HAP-1 (cell line): Measurements from ENCODE around the gene MAB21L4.
"Not testable (repeated sequence)": the region's sequence is repeated elsewhere in the genome, so short reads cannot be mapped to it uniquely, and the experiment has no call there.

Experiments
- DNase-seq, 2 experiments: peaks; one replicate each; pipeline ENCODE4 v3.0.0-alpha.2; 2016 to 2020; ENCODE audit warnings: low spot score in 2 of 2
- H3K27me3 ChIP-seq: fragments of 250-450 bp; sonication (Bioruptor Pico); 2 replicates; pipeline ENCODE4 v1.5.1; 2020; ENCODE audit warnings: low read depth, mild to moderate bottlenecking, moderate library complexity
- H3K36me3 ChIP-seq: fragments of 250-450 bp; sonication (Bioruptor Pico); replicated peaks from 2 replicates; pipeline ENCODE4 v1.5.1; 2020; ENCODE audit warnings: mild to moderate bottlenecking
- H3K4me1 ChIP-seq: fragments of 250-450 bp; sonication (Bioruptor Pico); 2 replicates; pipeline ENCODE4 v1.5.1; 2020; ENCODE audit warnings: mild to moderate bottlenecking
- H3K4me3 ChIP-seq: fragments of 250-450 bp; sonication (Bioruptor Pico); 2 replicates; pipeline ENCODE4 v1.5.1; 2020; ENCODE audit warnings: mild to moderate bottlenecking, moderate library complexity
- H3K9me3 ChIP-seq: fragments of 250-450 bp; sonication (Bioruptor Pico); 2 replicates; pipeline ENCODE4 v1.5.1; 2020; ENCODE audit warnings: mild to moderate bottlenecking, moderate library complexity
- in situ Hi-C: fragments of 300-500 bp; cut with MboI; formaldehyde crosslinking; loops from 3 replicates; pipeline ENCODE4 v1.14.3; 2020; ENCODE audit warnings: low sequenced_read_pairs, inconsistent platforms, mixed read lengths

Gene MAB21L4

DNA sequence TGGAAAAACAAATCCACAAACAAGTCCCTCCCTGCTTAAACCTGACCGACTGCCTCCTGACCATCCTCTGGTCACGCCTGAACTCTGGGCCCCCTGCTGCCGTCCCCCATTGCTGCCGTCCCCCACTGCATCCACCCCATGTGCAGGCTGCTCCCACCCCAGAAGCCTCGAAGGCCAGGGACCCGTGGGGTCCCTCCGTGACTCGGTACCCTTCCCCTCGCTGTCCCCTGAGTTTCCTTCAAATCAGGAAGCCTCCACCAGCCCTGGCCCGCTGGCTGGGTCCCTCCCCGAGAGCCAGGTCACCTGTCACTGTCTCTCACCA, 45.2 kb downstream of the MAB21L4 start:
- in situ Hi-C loops = loop anchor here (25.0 kb wide), 1 partner anchor 812 kb away; no protein-coding TSS in a partner anchor
- H3K4me1 ChIP-seq = peaks cover 16% of the 10 kb centered on the region
- H3K36me3 ChIP-seq = no peaks in the 10 kb centered on the region

DNA sequence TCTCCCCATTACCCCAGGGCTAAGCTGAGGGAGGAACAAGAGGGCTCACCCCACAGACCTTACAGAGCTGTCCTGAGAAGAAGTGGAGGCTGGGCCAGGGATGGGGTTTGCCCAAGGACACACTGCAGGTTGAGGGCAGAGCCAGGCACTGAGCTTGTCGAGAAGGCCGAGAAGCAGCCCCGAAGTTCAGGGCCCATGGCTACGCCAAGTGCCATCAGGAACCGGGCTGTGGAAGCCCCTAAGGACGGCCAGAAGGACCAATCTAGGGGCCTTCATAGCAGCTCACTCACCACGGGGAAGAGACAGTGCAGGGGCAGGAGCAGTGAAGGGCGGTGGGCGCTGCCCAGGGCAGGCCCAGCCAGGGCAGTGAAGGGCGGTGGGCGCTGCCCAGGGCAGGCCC, 45.9 kb downstream of the MAB21L4 start:
- Histone ChIP-seq H3K9me3 (peaks cover 22% of the 10 kb centered on the region), H3K27me3 (no peaks in the 10 kb centered on the region), H3K4me1 (peaks cover 16% of the 10 kb centered on the region), H3K4me3 (no peak overlapping the region), H3K36me3 (no peaks in the 10 kb centered on the region)
- in situ Hi-C loops = loop anchor here (25.0 kb wide), 1 partner anchor 812 kb away; no protein-coding TSS in a partner anchor
- DNase-seq = no peak

More for the DNA sequence above, 45.2 kb downstream of the MAB21L4 start:
- DNase-seq = no peak
- no peaks in the 10 kb centered on the region for H3K27me3 ChIP-seq
- H3K9me3 ChIP-seq = peaks cover 16% of the 10 kb centered on the region
- no peak overlapping the region for H3K4me3 ChIP-seq

DNA sequence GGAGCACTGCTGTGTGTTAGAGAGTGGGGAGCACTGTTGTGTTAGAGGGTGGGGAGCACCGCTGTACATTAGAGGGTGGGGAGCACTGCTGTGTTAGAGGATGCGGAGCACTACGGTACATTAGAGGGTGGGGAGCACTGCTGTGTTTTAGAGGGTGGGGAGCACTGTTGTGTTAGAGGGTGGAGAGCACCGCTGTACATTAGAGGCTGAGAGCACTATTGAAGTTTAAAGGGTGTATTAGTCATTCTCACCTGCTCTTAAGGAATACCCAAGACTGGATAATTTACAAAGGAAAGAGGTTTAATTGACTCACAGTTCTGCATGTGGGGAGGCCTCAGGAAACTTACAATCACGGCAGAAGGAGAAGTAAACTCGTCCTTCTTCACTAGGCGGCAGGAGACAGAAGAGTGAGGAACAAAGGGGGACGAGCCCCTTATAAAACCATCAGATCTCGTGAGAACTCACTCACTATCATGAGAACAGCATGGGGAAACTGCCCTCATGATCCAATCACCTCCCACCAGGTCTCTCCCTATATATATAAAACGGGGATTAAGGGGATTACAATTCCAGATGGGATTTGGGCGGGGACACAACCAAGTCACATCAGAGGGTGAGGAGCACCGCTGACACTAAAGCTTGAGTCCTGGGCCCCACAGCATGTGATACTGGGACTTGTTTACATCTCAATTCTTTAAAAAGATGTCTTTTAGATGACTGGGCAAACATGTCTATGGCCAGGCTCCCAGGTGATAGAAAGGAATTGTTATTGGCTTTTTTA, 46.9 kb downstream of the MAB21L4 start:
- in situ Hi-C loops = no loop called here

DNA sequence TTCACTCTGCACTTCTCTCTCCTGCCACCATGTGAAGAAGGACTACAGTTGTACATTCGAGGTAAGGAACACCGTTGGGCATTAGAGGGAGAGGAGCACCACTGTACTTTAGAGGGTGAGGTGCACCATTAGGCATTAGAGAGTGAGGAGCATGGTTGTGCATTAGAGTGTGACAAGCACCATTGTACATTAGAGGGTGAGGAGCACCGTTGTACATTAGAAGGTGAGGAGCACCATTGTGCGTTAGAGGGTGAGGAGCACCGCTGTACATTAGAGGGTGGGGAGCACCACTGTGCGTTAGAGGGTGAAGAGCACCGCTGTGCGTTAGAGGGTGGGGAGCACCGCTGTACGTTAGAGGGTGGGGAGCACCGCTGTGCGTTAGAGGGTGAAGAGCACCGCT, 48.1 kb downstream of the MAB21L4 start:
- Histone ChIP-seq H3K27me3 (no peaks in the 10 kb centered on the region), H3K36me3 (no peaks in the 10 kb centered on the region), H3K4me3 (no peak overlapping the region), H3K4me1 (peaks cover 25% of the 10 kb centered on the region), H3K9me3 (peaks cover 29% of the 10 kb centered on the region)
- no peak for DNase-seq
- in situ Hi-C loops = no loop called here

More for the DNA sequence above, 46.9 kb downstream of the MAB21L4 start:
- H3K36me3 ChIP-seq = no peaks in the 10 kb centered on the region
- H3K27me3 ChIP-seq = no peaks in the 10 kb centered on the region
- H3K4me1 ChIP-seq = peaks cover 18% of the 10 kb centered on the region
- DNase-seq = peak; percentile 17 to 43
- peaks cover 29% of the 10 kb centered on the region for H3K9me3 ChIP-seq
- no peak overlapping the region for H3K4me3 ChIP-seq

DNA sequence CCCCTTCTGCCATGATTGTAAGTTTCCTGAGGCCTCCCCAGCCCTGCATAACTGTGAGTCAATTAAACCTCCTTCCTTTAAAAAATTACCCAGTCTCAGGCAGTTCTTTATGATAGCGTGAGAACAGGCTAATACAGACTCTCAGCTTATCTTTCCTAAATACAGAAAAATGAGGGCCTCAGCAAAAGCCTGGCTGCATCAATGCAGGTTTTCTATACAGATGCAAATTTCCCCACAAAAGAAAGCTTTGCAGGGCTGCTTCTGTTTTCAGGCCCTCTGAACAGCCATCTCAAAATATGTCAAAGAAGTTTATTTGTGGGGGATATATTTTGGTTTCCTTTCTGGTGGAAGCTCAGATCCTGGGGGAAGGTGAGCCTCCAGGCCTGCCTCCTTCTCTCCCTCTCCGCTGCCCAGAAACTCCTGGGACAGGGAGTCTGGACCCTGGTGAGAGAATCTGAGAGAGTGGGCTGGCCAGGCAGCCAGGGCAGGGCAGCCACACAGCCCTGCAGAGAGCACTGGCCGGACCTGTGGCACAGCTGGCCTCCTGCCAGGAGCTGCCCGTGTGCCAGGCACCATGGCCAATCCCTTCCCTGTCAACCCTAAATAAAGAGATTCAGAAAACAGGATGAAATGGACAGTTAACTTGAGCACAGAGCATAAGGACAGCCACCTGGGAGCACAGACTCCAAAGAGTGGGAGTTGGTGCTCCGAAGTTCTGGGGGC, 48.9 kb downstream of the MAB21L4 start:
- H3K4me3 ChIP-seq = no peak overlapping the region
- H3K9me3 ChIP-seq = peaks cover 29% of the 10 kb centered on the region
- no peaks in the 10 kb centered on the region for H3K36me3 ChIP-seq
- peak; percentile 61 to 91 for DNase-seq
- peaks cover 25% of the 10 kb centered on the region for H3K4me1 ChIP-seq
- in situ Hi-C loops = no loop called here
- H3K27me3 ChIP-seq = no peaks in the 10 kb centered on the region

DNA sequence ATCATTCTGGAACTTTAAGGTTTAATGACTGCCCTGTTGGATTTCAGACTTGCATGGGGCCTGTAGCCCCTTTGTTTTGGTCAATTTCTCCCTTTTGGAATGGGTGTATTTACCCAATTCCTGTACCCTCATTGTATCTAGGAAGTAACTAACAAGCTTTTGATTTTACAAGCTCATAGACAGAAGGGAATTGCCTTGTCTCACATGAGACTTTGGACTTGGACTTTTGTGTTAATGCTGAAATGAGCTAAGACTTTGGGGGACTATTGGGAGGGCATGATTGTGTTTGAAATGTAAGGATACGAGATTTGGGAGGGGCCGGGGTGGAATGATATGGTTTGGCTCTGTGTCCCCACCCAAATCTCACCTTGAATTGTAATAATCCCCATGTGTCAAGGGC, 49.6 kb downstream of the MAB21L4 start:
- H3K27me3 ChIP-seq, in situ Hi-C loops, H3K36me3 ChIP-seq, H3K4me3 ChIP-seq, DNase-seq: not testable (repeated sequence)
- peaks cover 29% of the 10 kb centered on the region for H3K9me3 ChIP-seq
- H3K4me1 ChIP-seq = peaks cover 25% of the 10 kb centered on the region

DNA sequence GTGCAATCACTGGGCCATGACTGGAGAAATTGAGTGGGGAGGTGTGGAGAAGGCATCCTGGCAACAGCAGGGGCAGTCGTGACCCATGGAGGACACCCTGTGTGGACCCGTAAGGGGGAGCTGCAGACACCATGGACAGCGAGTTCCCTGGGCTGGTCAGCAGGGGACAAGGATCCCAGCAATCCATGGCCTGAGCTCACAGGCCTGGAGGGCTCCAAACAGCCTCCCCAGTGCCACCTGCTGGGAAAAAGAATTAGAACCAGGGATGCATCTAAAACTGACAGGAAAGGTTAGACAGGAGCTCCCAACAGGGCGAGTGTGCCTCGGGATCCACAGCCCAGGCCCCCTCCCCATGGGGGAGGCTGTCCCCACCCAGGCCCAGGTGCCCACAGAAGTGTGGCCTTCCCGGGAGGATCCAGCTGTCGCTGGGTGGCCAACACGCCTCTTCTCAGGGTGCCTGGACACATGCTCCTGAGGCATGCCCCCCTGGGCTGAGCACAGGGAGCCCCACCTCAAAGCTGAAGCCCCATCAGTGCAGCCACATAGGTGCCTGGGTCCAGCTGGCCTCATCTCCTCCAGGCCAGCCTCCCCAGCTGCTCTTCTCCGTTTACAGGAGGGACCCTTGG, 55.4 kb downstream of the MAB21L4 start:
- no peak overlapping the region for H3K4me3 ChIP-seq
- H3K9me3 ChIP-seq = peaks cover 11% of the 10 kb centered on the region
- no peaks in the 10 kb centered on the region for H3K27me3 ChIP-seq
- in situ Hi-C loops = no loop called here
- peaks cover 9% of the 10 kb centered on the region for H3K4me1 ChIP-seq
- DNase-seq = peak; percentile 55 to 81
- H3K36me3 ChIP-seq = no peaks in the 10 kb centered on the region

DNA sequence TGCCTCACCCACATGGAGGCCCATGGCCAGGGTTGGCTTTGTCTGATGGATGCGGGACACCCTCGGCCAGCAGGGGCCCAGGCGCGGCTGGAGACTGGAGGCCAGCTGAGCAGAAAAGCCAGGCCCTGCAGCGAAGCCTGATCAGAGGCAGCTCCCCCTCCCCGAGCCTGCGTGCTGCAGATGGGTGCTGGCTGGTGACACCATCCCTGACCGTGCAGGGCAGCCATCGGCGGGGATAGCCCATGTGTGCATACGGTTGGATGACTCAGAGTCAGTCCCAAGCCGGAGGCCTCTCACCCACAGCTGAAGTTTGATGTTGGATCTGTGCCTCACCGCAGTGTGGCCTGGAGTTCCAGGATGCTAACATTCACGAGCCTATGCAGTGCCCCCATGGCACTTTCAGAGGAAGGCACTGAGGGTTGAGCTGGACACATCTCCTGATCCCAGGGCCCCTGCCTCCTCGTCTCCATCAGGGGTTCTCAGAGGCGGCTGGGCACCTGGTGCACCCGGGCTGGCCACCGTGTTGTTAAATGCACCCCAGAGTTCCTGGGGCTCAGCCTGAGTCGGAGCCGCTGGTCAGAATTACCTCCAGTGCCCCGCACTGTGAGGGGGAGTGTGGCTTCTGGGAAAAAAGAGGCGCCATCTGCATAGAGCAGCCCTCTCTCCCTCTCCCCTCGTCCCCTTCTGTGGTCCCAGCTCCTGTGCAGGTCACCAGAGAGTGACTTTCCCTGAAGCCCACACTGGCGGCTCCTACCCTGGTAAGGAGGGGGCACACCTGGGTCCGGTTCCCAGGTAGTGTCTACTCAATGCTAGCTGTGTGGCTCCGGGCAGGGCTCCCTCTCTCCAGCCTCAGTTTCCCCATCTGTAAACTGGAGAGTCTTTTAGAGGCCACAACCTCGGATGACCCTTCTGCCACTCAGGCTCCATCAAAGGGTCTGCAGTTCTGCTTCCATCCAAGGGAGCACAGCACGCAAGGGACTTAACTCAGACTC, 56.5 kb downstream of the MAB21L4 start:
- no peaks in the 10 kb centered on the region for H3K27me3 ChIP-seq
- in situ Hi-C loops = no loop called here

DNA sequence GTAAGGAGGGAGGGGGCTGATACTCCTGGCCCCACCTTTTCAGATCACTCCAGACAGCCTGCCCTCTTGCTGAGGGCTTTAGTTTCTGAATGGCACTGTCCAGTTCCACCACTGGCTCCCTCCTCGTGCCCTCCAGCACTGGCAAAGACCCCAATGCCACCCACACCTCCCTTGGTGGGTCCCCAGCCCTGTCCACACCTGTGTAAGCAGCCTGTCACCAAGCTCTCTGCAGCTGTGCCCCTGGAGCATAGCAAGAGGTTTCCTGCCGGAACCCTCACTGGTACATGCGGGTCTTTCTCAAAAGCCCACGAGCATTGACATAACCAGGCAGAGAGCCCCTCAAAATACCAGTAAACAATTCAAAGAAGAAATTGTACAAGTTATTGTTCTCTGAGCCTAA, 58.3 kb downstream of the MAB21L4 start:
- no peaks in the 10 kb centered on the region for H3K9me3 ChIP-seq
- no peak overlapping the region for H3K4me3 ChIP-seq
- in situ Hi-C loops = no loop called here
- H3K27me3 ChIP-seq = no peaks in the 10 kb centered on the region
- no peak for DNase-seq
- no peaks in the 10 kb centered on the region for H3K36me3 ChIP-seq
- no peaks in the 10 kb centered on the region for H3K4me1 ChIP-seq

More for the DNA sequence above, 56.5 kb downstream of the MAB21L4 start:
- DNase-seq = no peak
- peaks cover 1% of the 10 kb centered on the region for H3K9me3 ChIP-seq
- no peak overlapping the region for H3K4me3 ChIP-seq
- no peaks in the 10 kb centered on the region for H3K36me3 ChIP-seq
- peaks cover 9% of the 10 kb centered on the region for H3K4me1 ChIP-seq

DNA sequence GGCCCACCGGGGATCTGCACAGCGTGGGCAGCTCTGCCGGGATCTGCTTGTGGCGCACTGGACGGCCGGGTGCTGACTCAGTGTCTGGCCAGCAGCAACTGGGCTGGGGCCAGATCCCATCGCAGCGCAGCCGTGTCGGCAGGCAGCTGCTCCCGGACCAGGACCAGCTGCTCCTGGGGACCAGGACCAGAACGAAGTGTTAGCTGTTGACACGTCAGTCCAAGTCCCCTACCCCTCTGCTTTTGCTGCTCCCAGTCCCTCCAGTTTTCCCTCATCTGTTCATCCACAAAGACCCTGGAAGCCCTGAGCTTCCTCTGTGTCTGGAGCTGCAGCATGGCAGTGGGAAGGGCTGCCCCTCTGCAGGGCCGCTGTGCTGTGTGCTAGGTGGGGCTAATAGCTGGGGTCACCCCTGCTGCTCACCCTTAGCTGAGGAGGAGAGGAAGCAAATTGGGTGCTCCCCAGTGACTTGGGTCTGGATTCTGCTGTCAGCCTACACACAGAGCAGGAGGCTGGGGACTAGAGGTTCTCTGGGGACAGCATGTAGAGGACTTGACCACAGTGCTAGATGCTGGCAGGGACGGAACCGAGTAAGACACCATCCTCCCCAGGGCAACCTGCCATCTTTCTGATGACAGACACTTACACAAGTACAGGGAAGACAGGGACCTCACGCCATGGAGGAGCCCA, 59.0 kb downstream of the MAB21L4 start:
- Histone ChIP-seq H3K27me3 (no peaks in the 10 kb centered on the region), H3K4me3 (no peak overlapping the region), H3K36me3 (no peaks in the 10 kb centered on the region), H3K4me1 (no peaks in the 10 kb centered on the region), H3K9me3 (no peaks in the 10 kb centered on the region)
- in situ Hi-C loops = no loop called here
- DNase-seq = no peak
